Activated CD8-positive, alpha-beta T cell treated with anti-CD3 and anti-CD28 coated beads for 36 hours (primary cell): ENCODE measurements around the gene PSMD2. TPM values are rescaled to one million over a fixed set of nuclear protein-coding genes. Genes with fewer than 3 reads are reported as not detected.
"Not testable (repeated sequence)": the region's sequence is repeated elsewhere in the genome, so short reads cannot be mapped to it uniquely, and the experiment has no call there.

Experiments used
- ATAC-seq: fragments of 200-7000 bp; cut with Tn5 transposase; one replicate; pipeline ENCODE4 v1.10.0; 2021; ENCODE audit warnings: mild to moderate bottlenecking, moderate library complexity
- CTCF ChIA-PET: fragments of 350-600 bp; sonication (Branson Sonifier 250); formaldehyde crosslinking; loops from one replicate; lab custom pipeline; 2021; ENCODE audit warnings: antibody characterized with exemption; lab: Charles Lee
- POLR2A ChIA-PET: fragments of 350-600 bp; sonication (Branson Sonifier 250); formaldehyde crosslinking; loops from one replicate; lab custom pipeline; 2021; ENCODE audit warnings: antibody characterized with exemption; lab: Charles Lee
- DNase-seq: peaks from one replicate; pipeline ENCODE4 v3.0.0-alpha.2; 2020
- H3K27ac Mint-ChIP-seq: one replicate; pipeline ENCODE4 v1.8.0; 2021; ENCODE audit warnings: mild to moderate bottlenecking, mixed read lengths
- H3K27me3 Mint-ChIP-seq: one replicate; pipeline ENCODE4 v1.8.0; 2021; ENCODE audit warnings: mixed read lengths
- H3K36me3 Mint-ChIP-seq: one replicate; pipeline ENCODE4 v1.8.0; 2021; ENCODE audit warnings: low read depth, mixed read lengths
- H3K4me1 Mint-ChIP-seq: one replicate; pipeline ENCODE4 v1.8.0; 2021; ENCODE audit warnings: low read depth, mixed read lengths
- H3K4me3 Mint-ChIP-seq: one replicate; pipeline ENCODE4 v1.8.0; 2021; ENCODE audit warnings: mild to moderate bottlenecking, moderate library complexity, mixed read lengths
- H3K9me3 Mint-ChIP-seq: one replicate; pipeline ENCODE4 v1.8.0; 2021; ENCODE audit warnings: mixed read lengths
- CTCF ChIP-seq: fragments of 200-600 bp; IDR thresholded peaks from one replicate; pipeline ENCODE4 v1.8.0; 2022; ENCODE audit warnings: antibody characterized with exemption, mild to moderate bottlenecking
- intact Hi-C: fragments of 100-400 bp; cut with micrococcal nuclease; formaldehyde crosslinking; loops from one replicate; pipeline ENCODE4 v1.10.0; 2022
- total RNA-seq, 2 experiments: library from RNA; stranded (reverse); gene quantifications; one replicate each; pipeline ENCODE4 v1.2.3, GENCODE V29; 2021

PSMD2 gene
- total RNA-seq, 2 experiments from 2014 or later = 220 to 221 TPM

GRCh38 chr3:184260724-184261269 is 38.2 kb upstream of the PSMD2 start:
- Mint-ChIP-seq H3K27ac (no peak overlapping the region), H3K4me1 (peaks cover 18% of the 10 kb centered on the region), H3K36me3 (peaks cover 9% of the 10 kb centered on the region), H3K4me3 (peak overlapping the region; percentile 57), H3K9me3 (no peaks in the 10 kb centered on the region), H3K27me3 (peaks cover 36% of the 10 kb centered on the region)
- POLR2A ChIA-PET = interaction anchor here (0.8 to 1.4 kb wide), 5 partner anchors 10 to 75 kb away, joined by 3 to 4 read pairs (median 3); partner anchors contain the start of genes ABCF3 and EEF1AKMT4
- TF ChIP-seq CTCF = no peak
- CTCF ChIA-PET = interaction anchor here (1.9 to 4.3 kb wide), 3 partner anchors 11 to 33 kb away, joined by 5 to 19 read pairs (median 17); partner anchors contain the start of genes EEF1AKMT4 and VWA5B2
- intact Hi-C loops = no loop called here
- DNase-seq (peak; percentile 13), ATAC-seq (no peak)

GRCh38 chr3:184261270-184261853 is 37.7 kb upstream of the PSMD2 start, which contains the start of gene CAMK2N2:
CAMK2N2 (minus strand) TSS chr3:184261553; CDS start chr3:184261285, 268 bp downstream.
- H3K27me3 Mint-ChIP-seq = peaks cover 39% of the 10 kb centered on the region
- no peak for TF ChIP-seq CTCF
- H3K9me3 Mint-ChIP-seq = no peaks in the 10 kb centered on the region
- no peak within 1 kb of the TSS for H3K27ac Mint-ChIP-seq
- peaks cover 17% of the 10 kb centered on the region for H3K4me1 Mint-ChIP-seq
- peak; percentile 66 for ATAC-seq
- intact Hi-C loops = no loop called here
- CTCF ChIA-PET = interaction anchor here (1.6 to 4.3 kb wide), 3 partner anchors 11 to 34 kb away, joined by 6 to 19 read pairs (median 17); partner anchors contain the start of genes EEF1AKMT4 and VWA5B2
- H3K4me3 Mint-ChIP-seq = peak within 1 kb of the TSS; percentile 78
- POLR2A ChIA-PET = interaction anchor here (0.8 to 1.5 kb wide), 4 partner anchors 10 to 31 kb away, joined by 3 to 5 read pairs (median 4); no protein-coding TSS in a partner anchor
- DNase-seq = peak; percentile 66
- peaks cover 9% of the 10 kb centered on the region for H3K36me3 Mint-ChIP-seq

GRCh38 chr3:184261854-184262763 is 36.9 kb upstream of the PSMD2 start:
- no peak for TF ChIP-seq CTCF
- H3K9me3 Mint-ChIP-seq = peaks cover 1% of the 10 kb centered on the region
- peaks cover 17% of the 10 kb centered on the region for H3K4me1 Mint-ChIP-seq
- intact Hi-C loops = no loop called here
- POLR2A ChIA-PET = interaction anchor here (0.6 to 1.5 kb wide), 4 partner anchors 21 to 32 kb away, joined by 3 to 5 read pairs (median 4); no protein-coding TSS in a partner anchor
- no peak overlapping the region for H3K27ac Mint-ChIP-seq
- H3K27me3 Mint-ChIP-seq = peaks cover 41% of the 10 kb centered on the region
- H3K36me3 Mint-ChIP-seq = peaks cover 9% of the 10 kb centered on the region
- CTCF ChIA-PET = interaction anchor here (1.6 to 4.3 kb wide), 2 partner anchors 28 to 34 kb away, joined by 6 to 19 read pairs; partner anchors contain the start of gene VWA5B2
- DNase-seq = peak; percentile 56
- peak; percentile 15 for ATAC-seq
- peak overlapping the region; percentile 78 for H3K4me3 Mint-ChIP-seq

- no peak for TF ChIP-seq CTCF
- intact Hi-C loops = no loop called here
- Mint-ChIP-seq H3K27me3 (peaks cover 46% of the 10 kb centered on the region), H3K36me3 (peaks cover 7% of the 10 kb centered on the region), H3K4me3 (peak overlapping the region; percentile 78), H3K9me3 (peaks cover 4% of the 10 kb centered on the region), H3K4me1 (peaks cover 17% of the 10 kb centered on the region), H3K27ac (no peak overlapping the region)
- POLR2A ChIA-PET = interaction anchor here (0.6 to 1.5 kb wide), 3 partner anchors 22 to 32 kb away, joined by 3 to 5 read pairs (median 5); no protein-coding TSS in a partner anchor
- CTCF ChIA-PET = interaction anchor here (1.6 to 4.3 kb wide), 2 partner anchors 27 to 35 kb away, joined by 6 to 19 read pairs; partner anchors contain the start of gene VWA5B2
- no peak for ATAC-seq
- DNase-seq = no peak
These were observed 36.3 kb upstream of the PSMD2 start for GRCh38 chr3:184262764-184263179.

GRCh38 chr3:184267249-184267648 is 31.8 kb upstream of the PSMD2 start:
- ATAC-seq, H3K36me3 Mint-ChIP-seq, intact Hi-C loops, H3K27ac Mint-ChIP-seq, H3K4me1 Mint-ChIP-seq, DNase-seq, H3K4me3 Mint-ChIP-seq, H3K9me3 Mint-ChIP-seq: not testable (repeated sequence)
- peaks cover 33% of the 10 kb centered on the region for H3K27me3 Mint-ChIP-seq
- CTCF ChIA-PET = interaction anchor here (1.3 kb wide), 1 partner anchor 41 kb away, joined by 3 read pairs; no protein-coding TSS in a partner anchor
- POLR2A ChIA-PET = interaction anchor here (0.6 kb wide), 1 partner anchor 704 kb away, joined by 3 read pairs; no protein-coding TSS in a partner anchor
